Omental fat pad (tissue), 4 donors: Measurements from ENCODE around the gene RNF32. TPM values are rescaled to one million over a fixed set of nuclear protein-coding genes. Genes with fewer than 3 reads are reported as not detected.
"Not testable (repeated sequence)": the region's sequence is repeated elsewhere in the genome, so short reads cannot be mapped to it uniquely, and the experiment has no call there.

Experiments
- ATAC-seq: fragments of 150-250 bp; one replicate; pipeline ENCODE4 v1.9.1; 2016; ENCODE audit warnings: mild to moderate bottlenecking, moderate library complexity; ENCODE audit not compliant: low FRiP score
- DNase-seq: peaks from one replicate; pipeline ENCODE4 v3.0.0-alpha.2; 2019; ENCODE audit warnings: low spot score
- CTCF ChIP-seq, 3 donors: fragments of 450-650 bp; IDR thresholded peaks; one replicate each; pipeline ENCODE4 v1.5.1; 2016 to 2017; ENCODE audit warnings: antibody characterized with exemption in 3 of 3, mild to moderate bottlenecking in 3 of 3, moderate library complexity in 2 of 3
- total RNA-seq, 4 donors: library from RNA; depleted of rRNA; stranded (reverse); fragments of >200 nt; gene quantifications; one replicate each; pipeline ENCODE4 v1.1.0, GENCODE V29; 2016

The RNF32 gene
- total RNA-seq, 4 donors from 2014 or later = 0.72 to 1.9 TPM; not detected in 2

GRCh38 chr7:156635529-156636385 is 4.8 kb upstream of the RNF32 start:
- DNase-seq (no peak), ATAC-seq (no peak)
- TF ChIP-seq CTCF (IDR thresholded peaks at IDR 0.05) = no peak

GRCh38 chr7:156637093-156637492 is 3.5 kb upstream of the RNF32 start:
- ATAC-seq, DNase-seq: not testable (repeated sequence)

DNA sequence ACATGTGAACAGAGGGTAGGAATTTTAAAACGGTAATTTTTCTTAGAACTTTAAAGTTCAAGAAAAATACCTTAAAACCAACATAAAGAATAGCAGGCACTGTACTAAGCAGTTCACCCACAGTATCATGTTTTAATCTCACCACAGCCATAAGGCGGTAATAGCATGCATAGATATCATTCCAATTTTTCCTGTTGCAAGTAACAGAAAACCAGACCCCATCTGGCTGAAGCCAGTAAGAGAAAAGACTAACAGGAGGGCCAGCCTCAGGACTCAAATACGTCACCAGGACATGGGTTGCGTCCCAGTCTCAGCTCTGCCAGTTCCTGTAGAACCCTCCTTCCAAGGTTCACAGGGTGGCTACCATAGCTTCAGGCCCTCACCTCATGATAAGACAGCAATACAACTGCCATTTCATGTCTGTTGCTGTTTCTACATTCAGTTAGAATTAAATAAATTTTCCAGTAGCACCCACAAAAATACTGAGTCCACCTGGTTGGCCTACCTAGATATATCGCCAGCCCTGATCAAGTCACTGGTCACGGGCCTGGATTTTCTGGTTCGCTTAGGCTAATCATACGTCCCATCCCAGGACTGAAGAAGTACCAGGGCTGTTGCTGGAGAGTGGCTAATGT is 2.0 kb upstream of the RNF32 start:
- no peak for ATAC-seq
- no peak for TF ChIP-seq CTCF (IDR thresholded peaks at IDR 0.05)
- DNase-seq = no peak

- ATAC-seq = no peak
- TF ChIP-seq CTCF (IDR thresholded peaks at IDR 0.05) = no peak
- DNase-seq = no peak
Measured at GRCh38 chr7:156639426-156640256, 933 bp upstream of the RNF32 start.

DNA sequence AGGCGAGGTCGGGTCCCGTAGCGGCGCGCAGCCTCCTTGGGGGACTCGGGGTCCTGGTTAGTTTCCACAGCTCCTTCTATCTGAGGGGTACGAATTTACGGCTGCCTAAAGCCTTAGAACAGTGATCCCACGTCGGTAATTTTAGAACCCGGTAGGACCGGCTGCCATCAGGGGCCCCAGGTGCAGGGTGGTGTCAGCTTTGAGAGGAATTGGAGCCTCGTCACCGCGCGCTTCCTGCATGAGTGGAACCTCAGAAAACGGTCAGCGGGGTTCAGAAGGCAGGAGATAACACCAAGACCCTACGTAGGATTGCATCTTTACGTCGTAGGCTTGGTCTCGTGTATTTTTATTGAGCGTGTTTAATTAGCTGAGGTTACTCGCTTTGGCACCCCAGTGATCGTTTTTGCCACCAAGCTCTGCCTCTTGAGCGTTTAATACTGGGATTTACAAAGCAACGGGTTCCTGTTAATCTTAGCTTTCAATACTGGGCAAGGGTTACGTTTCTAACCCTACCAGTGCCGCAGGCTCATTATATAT is 443 bp downstream of the RNF32 start:
- TF ChIP-seq CTCF (IDR thresholded peaks at IDR 0.05) = no peak
- peak; percentile 28 for ATAC-seq
- no peak for DNase-seq

- no peak for DNase-seq
- no peak for ATAC-seq
Measured at GRCh38 chr7:156642306-156643045, 1.9 kb downstream of the RNF32 start.

DNA sequence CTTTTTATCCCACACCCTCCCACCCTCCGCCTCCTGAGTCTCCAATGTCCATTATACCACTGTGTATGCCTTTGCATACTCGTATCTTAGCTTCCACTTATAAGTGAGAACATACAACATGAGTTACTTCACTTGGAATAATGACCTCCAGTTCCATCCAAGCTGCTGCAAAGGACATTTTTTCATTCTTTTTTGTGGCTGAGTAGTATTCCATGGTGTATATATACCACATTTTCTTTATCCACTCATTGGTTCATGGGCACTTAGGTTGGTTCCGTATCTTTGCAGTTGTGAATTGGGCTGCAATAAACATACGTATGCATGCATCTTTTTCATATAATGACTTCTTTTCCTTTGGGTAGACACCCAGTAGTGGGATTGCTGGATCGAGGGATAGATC is 6.8 kb downstream of the RNF32 start:
- not testable (repeated sequence) for ATAC-seq, DNase-seq

More at GRCh38 chr7:156642306-156643045, 1.9 kb downstream of the RNF32 start:
- TF ChIP-seq CTCF (IDR thresholded peaks at IDR 0.05) = no peak
